ENCODE results near the gene CHD3. TPM values are rescaled to one million over a fixed set of nuclear protein-coding genes. Genes with fewer than 3 reads are reported as not detected.

CHD3 gene
- total and polyA plus RNA-seq, 2 of the 13 experiments (the other 11 are each of a cell fraction or from before 2014, with no cell fraction given): 2.7 to 3.7 TPM

DNA sequence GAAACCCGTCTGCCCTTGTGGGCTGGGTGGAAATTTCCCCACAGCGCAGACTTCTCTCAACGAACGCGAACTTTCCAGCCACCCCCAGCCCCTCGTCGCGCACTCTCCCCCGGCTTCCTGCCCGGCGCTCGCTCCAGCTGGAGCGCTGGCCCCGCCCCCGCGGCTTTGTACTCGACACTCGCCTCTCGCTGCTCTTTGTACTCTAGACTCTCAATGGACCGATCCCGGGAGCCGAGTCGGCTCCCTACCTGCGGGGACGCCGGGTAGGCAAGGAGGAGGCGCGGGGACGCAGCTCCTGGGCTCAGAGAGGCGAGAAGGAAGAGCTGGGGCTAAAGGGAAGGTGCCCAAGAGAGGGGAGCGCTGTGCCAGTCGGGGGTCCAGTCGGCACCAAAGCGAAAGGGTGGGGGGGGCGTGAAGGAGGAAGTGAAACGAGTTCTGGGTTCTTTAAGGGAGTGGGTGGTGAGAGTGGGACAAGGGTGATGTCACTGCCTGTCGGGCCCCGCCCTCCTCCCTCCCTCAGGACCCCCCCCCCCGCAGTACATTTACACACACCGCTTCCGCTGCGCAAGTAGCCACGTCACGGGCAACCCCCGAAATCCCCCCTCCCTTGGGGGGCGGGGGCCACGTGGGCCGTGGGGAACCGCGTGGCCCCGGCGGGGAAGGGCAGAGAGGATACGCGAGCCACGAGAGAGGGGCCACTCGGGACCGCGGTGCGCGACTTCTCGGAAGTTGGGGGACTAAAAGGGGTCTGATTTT lies 44.9 kb upstream of the CHD3 start (continued):
- TF ChIP-seq, protein P1, sequence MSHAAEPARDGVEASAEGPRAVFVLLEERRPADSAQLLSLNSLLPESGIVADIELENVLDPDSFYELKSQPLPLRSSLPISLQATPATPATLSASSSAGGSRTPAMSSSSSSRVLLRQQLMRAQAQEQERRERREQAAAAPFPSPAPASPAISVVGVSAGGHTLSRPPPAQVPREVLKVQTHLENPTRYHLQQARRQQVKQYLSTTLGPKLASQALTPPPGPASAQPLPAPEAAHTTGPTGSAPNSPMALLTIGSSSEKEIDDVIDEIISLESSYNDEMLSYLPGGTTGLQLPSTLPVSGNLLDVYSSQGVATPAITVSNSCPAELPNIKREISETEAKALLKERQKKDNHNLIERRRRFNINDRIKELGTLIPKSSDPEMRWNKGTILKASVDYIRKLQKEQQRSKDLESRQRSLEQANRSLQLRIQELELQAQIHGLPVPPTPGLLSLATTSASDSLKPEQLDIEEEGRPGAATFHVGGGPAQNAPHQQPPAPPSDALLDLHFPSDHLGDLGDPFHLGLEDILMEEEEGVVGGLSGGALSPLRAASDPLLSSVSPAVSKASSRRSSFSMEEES (CRISPR knock-in tag; IDR thresholded peaks at IDR 0.05): no peak
- TF ChIP-seq CCAR2 (optimal IDR thresholded peaks at IDR 0.05; ENCODE audit: low read depth, low read length): no peak
- TF ChIP-seq ZNF20 (CRISPR knock-in tag; IDR thresholded peaks at IDR 0.05): no peak
- TF ChIP-seq, protein P2, sequence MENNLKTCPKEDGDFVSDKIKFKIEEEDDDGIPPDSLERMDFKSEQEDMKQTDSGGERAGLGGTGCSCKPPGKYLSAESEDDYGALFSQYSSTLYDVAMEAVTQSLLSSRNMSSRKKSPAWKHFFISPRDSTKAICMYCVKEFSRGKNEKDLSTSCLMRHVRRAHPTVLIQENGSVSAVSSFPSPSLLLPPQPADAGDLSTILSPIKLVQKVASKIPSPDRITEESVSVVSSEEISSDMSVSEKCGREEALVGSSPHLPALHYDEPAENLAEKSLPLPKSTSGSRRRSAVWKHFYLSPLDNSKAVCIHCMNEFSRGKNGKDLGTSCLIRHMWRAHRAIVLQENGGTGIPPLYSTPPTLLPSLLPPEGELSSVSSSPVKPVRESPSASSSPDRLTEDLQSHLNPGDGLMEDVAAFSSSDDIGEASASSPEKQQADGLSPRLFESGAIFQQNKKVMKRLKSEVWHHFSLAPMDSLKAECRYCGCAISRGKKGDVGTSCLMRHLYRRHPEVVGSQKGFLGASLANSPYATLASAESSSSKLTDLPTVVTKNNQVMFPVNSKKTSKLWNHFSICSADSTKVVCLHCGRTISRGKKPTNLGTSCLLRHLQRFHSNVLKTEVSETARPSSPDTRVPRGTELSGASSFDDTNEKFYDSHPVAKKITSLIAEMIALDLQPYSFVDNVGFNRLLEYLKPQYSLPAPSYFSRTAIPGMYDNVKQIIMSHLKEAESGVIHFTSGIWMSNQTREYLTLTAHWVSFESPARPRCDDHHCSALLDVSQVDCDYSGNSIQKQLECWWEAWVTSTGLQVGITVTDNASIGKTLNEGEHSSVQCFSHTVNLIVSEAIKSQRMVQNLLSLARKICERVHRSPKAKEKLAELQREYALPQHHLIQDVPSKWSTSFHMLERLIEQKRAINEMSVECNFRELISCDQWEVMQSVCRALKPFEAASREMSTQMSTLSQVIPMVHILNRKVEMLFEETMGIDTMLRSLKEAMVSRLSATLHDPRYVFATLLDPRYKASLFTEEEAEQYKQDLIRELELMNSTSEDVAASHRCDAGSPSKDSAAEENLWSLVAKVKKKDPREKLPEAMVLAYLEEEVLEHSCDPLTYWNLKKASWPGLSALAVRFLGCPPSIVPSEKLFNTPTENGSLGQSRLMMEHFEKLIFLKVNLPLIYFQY (CRISPR knock-in tag; IDR thresholded peaks at IDR 0.05; ENCODE audit: borderline replicate concordance): no peak
- TF ChIP-seq NFYB (CRISPR knock-in tag; IDR thresholded peaks at IDR 0.05): no peak
- TF ChIP-seq, protein P3, sequence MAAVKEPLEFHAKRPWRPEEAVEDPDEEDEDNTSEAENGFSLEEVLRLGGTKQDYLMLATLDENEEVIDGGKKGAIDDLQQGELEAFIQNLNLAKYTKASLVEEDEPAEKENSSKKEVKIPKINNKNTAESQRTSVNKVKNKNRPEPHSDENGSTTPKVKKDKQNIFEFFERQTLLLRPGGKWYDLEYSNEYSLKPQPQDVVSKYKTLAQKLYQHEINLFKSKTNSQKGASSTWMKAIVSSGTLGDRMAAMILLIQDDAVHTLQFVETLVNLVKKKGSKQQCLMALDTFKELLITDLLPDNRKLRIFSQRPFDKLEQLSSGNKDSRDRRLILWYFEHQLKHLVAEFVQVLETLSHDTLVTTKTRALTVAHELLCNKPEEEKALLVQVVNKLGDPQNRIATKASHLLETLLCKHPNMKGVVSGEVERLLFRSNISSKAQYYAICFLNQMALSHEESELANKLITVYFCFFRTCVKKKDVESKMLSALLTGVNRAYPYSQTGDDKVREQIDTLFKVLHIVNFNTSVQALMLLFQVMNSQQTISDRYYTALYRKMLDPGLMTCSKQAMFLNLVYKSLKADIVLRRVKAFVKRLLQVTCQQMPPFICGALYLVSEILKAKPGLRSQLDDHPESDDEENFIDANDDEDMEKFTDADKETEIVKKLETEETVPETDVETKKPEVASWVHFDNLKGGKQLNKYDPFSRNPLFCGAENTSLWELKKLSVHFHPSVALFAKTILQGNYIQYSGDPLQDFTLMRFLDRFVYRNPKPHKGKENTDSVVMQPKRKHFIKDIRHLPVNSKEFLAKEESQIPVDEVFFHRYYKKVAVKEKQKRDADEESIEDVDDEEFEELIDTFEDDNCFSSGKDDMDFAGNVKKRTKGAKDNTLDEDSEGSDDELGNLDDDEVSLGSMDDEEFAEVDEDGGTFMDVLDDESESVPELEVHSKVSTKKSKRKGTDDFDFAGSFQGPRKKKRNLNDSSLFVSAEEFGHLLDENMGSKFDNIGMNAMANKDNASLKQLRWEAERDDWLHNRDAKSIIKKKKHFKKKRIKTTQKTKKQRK (IDR thresholded peaks at IDR 0.05; ENCODE audit: low read length): no peak
- no peak for TF ChIP-seq TCF7L2 (IDR thresholded peaks at IDR 0.05; ENCODE audit: low read depth, low read length)
- TF ChIP-seq, protein P4, sequence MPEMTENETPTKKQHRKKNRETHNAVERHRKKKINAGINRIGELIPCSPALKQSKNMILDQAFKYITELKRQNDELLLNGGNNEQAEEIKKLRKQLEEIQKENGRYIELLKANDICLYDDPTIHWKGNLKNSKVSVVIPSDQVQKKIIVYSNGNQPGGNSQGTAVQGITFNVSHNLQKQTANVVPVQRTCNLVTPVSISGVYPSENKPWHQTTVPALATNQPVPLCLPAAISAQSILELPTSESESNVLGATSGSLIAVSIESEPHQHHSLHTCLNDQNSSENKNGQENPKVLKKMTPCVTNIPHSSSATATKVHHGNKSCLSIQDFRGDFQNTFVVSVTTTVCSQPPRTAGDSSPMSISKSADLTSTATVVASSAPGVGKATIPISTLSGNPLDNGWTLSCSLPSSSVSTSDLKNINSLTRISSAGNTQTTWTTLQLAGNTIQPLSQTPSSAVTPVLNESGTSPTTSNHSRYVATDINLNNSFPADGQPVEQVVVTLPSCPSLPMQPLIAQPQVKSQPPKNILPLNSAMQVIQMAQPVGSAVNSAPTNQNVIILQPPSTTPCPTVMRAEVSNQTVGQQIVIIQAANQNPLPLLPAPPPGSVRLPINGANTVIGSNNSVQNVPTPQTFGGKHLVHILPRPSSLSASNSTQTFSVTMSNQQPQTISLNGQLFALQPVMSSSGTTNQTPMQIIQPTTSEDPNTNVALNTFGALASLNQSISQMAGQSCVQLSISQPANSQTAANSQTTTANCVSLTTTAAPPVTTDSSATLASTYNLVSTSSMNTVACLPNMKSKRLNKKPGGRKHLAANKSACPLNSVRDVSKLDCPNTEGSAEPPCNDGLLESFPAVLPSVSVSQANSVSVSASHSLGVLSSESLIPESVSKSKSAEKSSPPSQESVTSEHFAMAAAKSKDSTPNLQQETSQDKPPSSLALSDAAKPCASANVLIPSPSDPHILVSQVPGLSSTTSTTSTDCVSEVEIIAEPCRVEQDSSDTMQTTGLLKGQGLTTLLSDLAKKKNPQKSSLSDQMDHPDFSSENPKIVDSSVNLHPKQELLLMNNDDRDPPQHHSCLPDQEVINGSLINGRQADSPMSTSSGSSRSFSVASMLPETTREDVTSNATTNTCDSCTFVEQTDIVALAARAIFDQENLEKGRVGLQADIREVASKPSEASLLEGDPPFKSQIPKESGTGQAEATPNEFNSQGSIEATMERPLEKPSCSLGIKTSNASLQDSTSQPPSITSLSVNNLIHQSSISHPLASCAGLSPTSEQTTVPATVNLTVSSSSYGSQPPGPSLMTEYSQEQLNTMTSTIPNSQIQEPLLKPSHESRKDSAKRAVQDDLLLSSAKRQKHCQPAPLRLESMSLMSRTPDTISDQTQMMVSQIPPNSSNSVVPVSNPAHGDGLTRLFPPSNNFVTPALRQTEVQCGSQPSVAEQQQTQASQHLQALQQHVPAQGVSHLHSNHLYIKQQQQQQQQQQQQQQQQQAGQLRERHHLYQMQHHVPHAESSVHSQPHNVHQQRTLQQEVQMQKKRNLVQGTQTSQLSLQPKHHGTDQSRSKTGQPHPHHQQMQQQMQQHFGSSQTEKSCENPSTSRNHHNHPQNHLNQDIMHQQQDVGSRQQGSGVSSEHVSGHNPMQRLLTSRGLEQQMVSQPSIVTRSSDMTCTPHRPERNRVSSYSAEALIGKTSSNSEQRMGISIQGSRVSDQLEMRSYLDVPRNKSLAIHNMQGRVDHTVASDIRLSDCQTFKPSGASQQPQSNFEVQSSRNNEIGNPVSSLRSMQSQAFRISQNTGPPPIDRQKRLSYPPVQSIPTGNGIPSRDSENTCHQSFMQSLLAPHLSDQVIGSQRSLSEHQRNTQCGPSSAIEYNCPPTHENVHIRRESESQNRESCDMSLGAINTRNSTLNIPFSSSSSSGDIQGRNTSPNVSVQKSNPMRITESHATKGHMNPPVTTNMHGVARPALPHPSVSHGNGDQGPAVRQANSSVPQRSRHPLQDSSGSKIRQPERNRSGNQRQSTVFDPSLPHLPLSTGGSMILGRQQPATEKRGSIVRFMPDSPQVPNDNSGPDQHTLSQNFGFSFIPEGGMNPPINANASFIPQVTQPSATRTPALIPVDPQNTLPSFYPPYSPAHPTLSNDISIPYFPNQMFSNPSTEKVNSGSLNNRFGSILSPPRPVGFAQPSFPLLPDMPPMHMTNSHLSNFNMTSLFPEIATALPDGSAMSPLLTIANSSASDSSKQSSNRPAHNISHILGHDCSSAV (CRISPR knock-in tag; IDR thresholded peaks at IDR 0.05; ENCODE audit: borderline replicate concordance): no peak
- no peak for TF ChIP-seq TOE1 (CRISPR knock-in tag; IDR thresholded peaks at IDR 0.05)
